ENCODE measurements around the gene CHD9.

The CHD9 gene

DNA sequence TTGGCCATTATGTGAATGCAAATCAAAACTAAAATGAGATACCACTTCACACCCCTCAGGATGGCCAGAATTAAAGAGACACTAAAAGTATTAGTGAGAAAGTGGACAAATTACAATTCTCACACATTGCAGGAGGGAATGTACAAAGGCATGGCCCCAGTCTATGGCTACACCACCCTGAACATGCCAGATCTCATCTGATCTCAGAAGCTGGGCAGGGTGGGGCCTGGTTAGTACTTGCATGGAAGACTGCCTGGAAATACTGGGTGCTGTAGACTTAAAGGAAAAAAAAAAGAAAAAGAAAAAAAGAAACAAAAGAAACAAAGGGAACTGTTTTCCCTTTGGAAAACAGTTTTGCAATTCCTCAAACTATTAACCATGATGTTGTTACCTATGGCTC lies 282.5 kb downstream of the CHD9 start:
- CTCF ChIA-PET = no interaction called here
- no peak for DNase-seq (ENCODE audit: low read depth, low spot score)
- no peak overlapping the region for H3K4me3 ChIP-seq (ENCODE audit: low read depth, low read length)
- TF ChIP-seq CTCF (IDR thresholded peaks at IDR 0.05; ENCODE audit: insufficient read depth, low read length, missing control alignments) = no peak
- POLR2A ChIA-PET = no interaction called here

GRCh38 chr16:53341792-53342191 lies 287.0 kb downstream of the CHD9 start:
- POLR2A ChIA-PET = no interaction called here
- H3K4me3 ChIP-seq (ENCODE audit: low read depth, low read length) = no peak overlapping the region
- DNase-seq (ENCODE audit: low read depth, low spot score) = no peak
- TF ChIP-seq CTCF (IDR thresholded peaks at IDR 0.05; ENCODE audit: insufficient read depth, low read length, missing control alignments) = no peak
- CTCF ChIA-PET = no interaction called here

GRCh38 chr16:53355064-53355463 lies 300.3 kb downstream of the CHD9 start:
- POLR2A ChIA-PET = no interaction called here
- no peak for TF ChIP-seq CTCF (IDR thresholded peaks at IDR 0.05; ENCODE audit: insufficient read depth, low read length, missing control alignments)
- CTCF ChIA-PET = no interaction called here
- DNase-seq (ENCODE audit: low read depth, low spot score) = no peak
- H3K4me3 ChIP-seq (ENCODE audit: low read depth, low read length) = no peak overlapping the region

DNA sequence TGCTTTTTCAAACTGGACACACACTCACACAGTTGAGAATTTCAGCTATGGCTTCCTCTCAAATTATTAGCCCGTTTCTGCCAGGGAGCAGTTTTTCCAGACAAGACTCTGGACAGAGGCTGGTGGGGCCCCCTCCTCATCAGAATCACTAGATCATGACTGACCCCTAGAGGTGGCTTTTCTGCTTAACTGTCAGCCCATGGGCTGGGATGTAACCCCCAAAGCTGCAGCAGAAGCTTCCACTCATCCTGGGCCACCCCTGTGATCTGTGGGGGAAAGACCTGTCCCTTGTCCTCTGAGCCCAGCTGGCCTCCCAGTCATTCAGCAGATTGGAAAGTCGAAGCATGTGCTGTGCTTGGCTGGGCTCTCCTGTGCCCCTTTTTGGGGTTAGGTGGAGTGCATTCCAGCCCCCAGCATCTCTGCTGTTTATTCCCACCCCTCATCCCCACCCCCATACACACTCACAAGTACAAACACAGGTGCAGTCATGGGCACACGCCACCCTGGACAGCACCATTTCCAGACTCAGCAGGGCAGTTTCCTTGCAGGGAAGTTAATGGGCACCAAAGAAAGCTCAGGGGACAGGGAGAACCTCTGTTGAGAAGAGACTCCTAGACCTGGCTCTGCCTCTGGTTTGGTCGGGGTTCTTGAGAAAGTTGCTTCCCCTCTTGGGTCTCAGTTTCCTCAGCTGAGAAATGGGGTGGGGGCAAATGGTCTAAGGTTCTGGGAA lies 301.9 kb downstream of the CHD9 start:
- H3K4me3 ChIP-seq (ENCODE audit: low read depth, low read length) = no peak overlapping the region
- no peak for DNase-seq (ENCODE audit: low read depth, low spot score)
- ChIA-PET POLR2A (no interaction called here), CTCF (no interaction called here)
- TF ChIP-seq CTCF (IDR thresholded peaks at IDR 0.05; ENCODE audit: insufficient read depth, low read length, missing control alignments) = no peak

GRCh38 chr16:53357208-53357586 lies 302.4 kb downstream of the CHD9 start:
- no peak for TF ChIP-seq CTCF (IDR thresholded peaks at IDR 0.05; ENCODE audit: insufficient read depth, low read length, missing control alignments)
- no peak overlapping the region for H3K4me3 ChIP-seq (ENCODE audit: low read depth, low read length)
- ChIA-PET CTCF (no interaction called here), POLR2A (no interaction called here)
- no peak for DNase-seq (ENCODE audit: low read depth, low spot score)

GRCh38 chr16:53357955-53358354 lies 303.2 kb downstream of the CHD9 start:
- DNase-seq (ENCODE audit: low read depth, low spot score) = no peak
- TF ChIP-seq CTCF (IDR thresholded peaks at IDR 0.05; ENCODE audit: insufficient read depth, low read length, missing control alignments) = no peak
- POLR2A ChIA-PET = no interaction called here
- H3K4me3 ChIP-seq (ENCODE audit: low read depth, low read length) = no peak overlapping the region
- CTCF ChIA-PET = no interaction called here
